Lung (tissue), 12 donors: ENCODE data around the gene GTF2H2. TPM values are rescaled to one million over a fixed set of nuclear protein-coding genes. Genes with fewer than 3 reads are reported as not detected.
"Not testable (repeated sequence)": the region's sequence is repeated elsewhere in the genome, so short reads cannot be mapped to it uniquely, and the experiment has no call there.

Experiments used
- ATAC-seq: fragments of 200-7000 bp; cut with Tn5 transposase; one replicate; pipeline ENCODE4 v1.9.1; 2020; ENCODE audit warnings: moderate number of reproducible peaks; ENCODE audit not compliant: insufficient read depth, low FRiP score
- DNase-seq, 3 donors: peaks; one replicate each; pipeline ENCODE4 v3.0.0-alpha.2; 2013 to 2017
- H3K27ac ChIP-seq, 2 donors: one replicate each; pipeline ENCODE4 v1.5.1; 2013; ENCODE audit warnings: mild to moderate bottlenecking in 2 of 2, moderate library complexity in 2 of 2, control low read depth in 1 of 2, inconsistent platforms in 1 of 2, low read depth in 1 of 2, low read length in 1 of 2
- H3K27me3 ChIP-seq, 3 donors: one replicate each; pipeline ENCODE4 v1.5.1; 2013; ENCODE audit warnings: low read length in 2 of 3; ENCODE audit not compliant: control insufficient read depth in 3 of 3, insufficient read depth in 3 of 3
- H3K36me3 ChIP-seq, 4 donors: one replicate each; pipeline ENCODE4 v1.5.1; 2013; ENCODE audit warnings: low read length in 4 of 4, mild to moderate bottlenecking in 1 of 4, moderate library complexity in 1 of 4; ENCODE audit not compliant: control insufficient read depth in 4 of 4, insufficient read depth in 4 of 4
- H3K4me1 ChIP-seq, 5 donors: one replicate each; pipeline ENCODE4 v1.5.1; 2013; ENCODE audit warnings: low read length in 5 of 5, mild to moderate bottlenecking in 2 of 5, moderate library complexity in 1 of 5; ENCODE audit not compliant: control insufficient read depth in 5 of 5, insufficient read depth in 5 of 5
- H3K4me3 ChIP-seq: one replicate; pipeline ENCODE4 v1.5.1; 2013; ENCODE audit warnings: mild to moderate bottlenecking, control low read depth, moderate library complexity
- H3K9ac ChIP-seq, 2 donors: one replicate each; pipeline ENCODE4 v1.5.1; 2013; ENCODE audit warnings: low read length in 2 of 2, control low read depth in 1 of 2; ENCODE audit not compliant: insufficient read depth in 1 of 2
- H3K9me3 ChIP-seq, 4 donors: one replicate each; pipeline ENCODE4 v1.5.1; 2013; ENCODE audit warnings: low read length in 3 of 4, mild to moderate bottlenecking in 1 of 4, moderate library complexity in 1 of 4; ENCODE audit not compliant: control insufficient read depth in 4 of 4, insufficient read depth in 3 of 4
- CTCF ChIP-seq: IDR thresholded peaks from 2 replicates; pipeline ENCODE4 v1.5.1; 2012; ENCODE audit warnings: mild to moderate bottlenecking; ENCODE audit errors: control extremely low read depth, extremely low read depth
- WGBS, 2 donors: extraction: QIAGEN DNeasy Blood & Tissue Kit; methylation state at CpG; one replicate each; pipeline ENCODE4 v1.1.7; 2013; 5-methylcytosine and 5-hydroxymethylcytosine counted together
- polyA plus RNA-seq, 2 donors: library from polyadenylated mRNA; stranded (reverse); fragments of 200-250 nt; gene quantifications; one replicate each; pipeline ENCODE4 v1.2.1, GENCODE V29; 2013
- total RNA-seq, 2 donors: library from RNA; depleted of rRNA in 1 of 2; stranded (reverse); fragments of >200 nt in 1 of 2; gene quantifications; one replicate each; pipeline ENCODE4 v1.2.1, GENCODE V29; 2014 to 2021
- donor health status: control.
- donor health status: control.
- donor health status: Bipolar disorder and iron deficiency.
- donor health status: healthy.
- donor health status: DM: yes; HTN: yes; CAD: no.

The GTF2H2 gene
- total and polyA plus RNA-seq, 4 donors, result 6.9 to 62.0 (median 20.3) TPM

- not testable (repeated sequence) for DNase-seq, H3K4me3 ChIP-seq, ATAC-seq, H3K27me3 ChIP-seq, H3K4me1 ChIP-seq, H3K9me3 ChIP-seq, H3K9ac ChIP-seq, H3K27ac ChIP-seq, H3K36me3 ChIP-seq
- no CpG with 5 or more reads among the region's 8 CpGs for WGBS, 2 donors
These were observed 42.1 kb downstream of the GTF2H2 start, which contains the start of gene NAIP for GRCh38 chr5:71025289-71025953. TSS of gene NAIP (minus strand) at chr5:71025339. CDS start at chr5:71012915, 12,424 bp downstream.

- H3K27me3 ChIP-seq, H3K27ac ChIP-seq, H3K36me3 ChIP-seq, H3K9me3 ChIP-seq, DNase-seq, H3K9ac ChIP-seq, H3K4me3 ChIP-seq, H3K4me1 ChIP-seq, ATAC-seq: not testable (repeated sequence)
- no CpG with 5 or more reads among the region's 6 CpGs for WGBS, 2 donors
These were observed 46.8 kb downstream of the GTF2H2 start for GRCh38 chr5:71020643-71021042.

GRCh38 chr5:71018376-71019005, 49.0 kb downstream of the GTF2H2 start:
- not testable (repeated sequence) for H3K27ac ChIP-seq, H3K36me3 ChIP-seq, ATAC-seq, H3K27me3 ChIP-seq, H3K4me1 ChIP-seq, H3K4me3 ChIP-seq, DNase-seq, H3K9ac ChIP-seq, H3K9me3 ChIP-seq
- WGBS, 2 donors, result no CpG with 5 or more reads among the region's 6 CpGs

GRCh38 chr5:71014176-71014575, 53.3 kb downstream of the GTF2H2 start:
- TF ChIP-seq CTCF, result no peak
- Histone ChIP-seq H3K4me1 (no peaks in the 10 kb centered on the region), H3K4me3 (no peak overlapping the region), H3K27ac (no peak overlapping the region), H3K27me3 (no peaks in the 10 kb centered on the region), H3K9ac (no peak overlapping the region), H3K36me3 (peaks cover 0 to 1% (median 0%) of the 10 kb centered on the region in 4 donors), H3K9me3 (no peaks in the 10 kb centered on the region)
- ATAC-seq, result no peak
- 72 to 75% methylated on average over 8 of the region's 8 CpGs for WGBS, 2 donors
- DNase-seq, result no peak

- Histone ChIP-seq H3K4me1 (no peaks in the 10 kb centered on the region), H3K27me3 (no peaks in the 10 kb centered on the region), H3K36me3 (peaks cover 0 to 1% (median 0%) of the 10 kb centered on the region in 4 donors), H3K9ac (no peak overlapping the region), H3K27ac (no peak overlapping the region), H3K9me3 (no peaks in the 10 kb centered on the region), H3K4me3 (no peak overlapping the region)
- ATAC-seq (no peak), DNase-seq (no peak)
- 92 to 95% methylated on average over 12 of the region's 12 CpGs for WGBS, 2 donors
- TF ChIP-seq CTCF, result no peak
These were observed 53.9 kb downstream of the GTF2H2 start for GRCh38 chr5:71013575-71013974.
